IMR-90 (cell line): ENCODE results near the gene PRKCE. TPM values are rescaled to one million over a fixed set of nuclear protein-coding genes. Genes with fewer than 3 reads are reported as not detected.

Experiments used
- ATAC-seq: fragments of 200-7000 bp; cut with Tn5 transposase; 2 replicates; pipeline ENCODE4 v1.9.1; 2020; ENCODE audit warnings: low read depth, mild to moderate bottlenecking, moderate library complexity
- BruUV-seq: library from RNA; stranded (reverse); fragments of 400-500 nt; replicated peaks from 2 replicates; lab custom pipeline; 2021; lab: Mats Ljungman, UMichigan
- CTCF ChIA-PET: fragments of 300-600 bp; formaldehyde crosslinking; extraction: SDS; loops from one replicate; lab custom pipeline; 2021; ENCODE audit warnings: antibody characterized with exemption; lab: Yijun Ruan, JAX
- POLR2A ChIA-PET: fragments of 300-600 bp; sonication (Branson Sonifier 250); formaldehyde crosslinking; loops from one replicate; lab custom pipeline; 2022; ENCODE audit warnings: antibody characterized with exemption; ENCODE audit not compliant: unreplicated experiment; lab: Charles Lee
- DNase-seq: peaks from one replicate; pipeline ENCODE4 v3.0.0; 2013
- H2AFZ ChIP-seq: replicated peaks from 2 replicates; pipeline ENCODE3; 2013; ENCODE audit warnings: low read length, mild to moderate bottlenecking; ENCODE audit not compliant: poor library complexity
- H2AK5ac ChIP-seq: 2 replicates; pipeline ENCODE4 v1.6.1; 2013; ENCODE audit warnings: low read depth, low read length, inconsistent platforms
- H2AK9ac ChIP-seq: replicated peaks from 2 replicates; pipeline ENCODE3; 2013; ENCODE audit warnings: mild to moderate bottlenecking, low read depth, low read length, moderate library complexity; ENCODE audit not compliant: poor library complexity
- H2BK120ac ChIP-seq: 2 replicates; pipeline ENCODE4 v1.6.1; 2013; ENCODE audit warnings: low read depth, low read length, inconsistent platforms
- H2BK15ac ChIP-seq: 3 replicates; pipeline ENCODE4 v1.6.1; 2013; ENCODE audit warnings: low read depth, low read length, inconsistent platforms
- H2BK20ac ChIP-seq: 2 replicates; pipeline ENCODE4 v1.6.1; 2013; ENCODE audit warnings: low read depth, mild to moderate bottlenecking, inconsistent platforms, low read length, moderate library complexity
- H2BK5ac ChIP-seq: 2 replicates; pipeline ENCODE4 v1.6.1; 2013; ENCODE audit warnings: mild to moderate bottlenecking, low read depth, low read length, inconsistent platforms; ENCODE audit not compliant: poor library complexity, severe bottlenecking
- H3K14ac ChIP-seq: replicated peaks from 2 replicates; pipeline ENCODE4 v1.6.1; 2013; ENCODE audit warnings: low read depth, low read length, inconsistent platforms
- H3K18ac ChIP-seq: 2 replicates; pipeline ENCODE4 v1.6.1; 2013; ENCODE audit warnings: low read depth, low read length, control low read depth
- H3K23ac ChIP-seq: 2 replicates; pipeline ENCODE4 v1.6.1; 2013; ENCODE audit warnings: low read depth, low read length, inconsistent platforms
- H3K27ac ChIP-seq: 2 replicates; pipeline ENCODE4 v1.5.1; 2013; ENCODE audit warnings: mild to moderate bottlenecking, control low read depth, low read length; ENCODE audit not compliant: insufficient read depth
- H3K27me3 ChIP-seq: 2 replicates; pipeline ENCODE4 v1.6.1; 2013; ENCODE audit warnings: low read length; ENCODE audit not compliant: control insufficient read depth, insufficient read depth
- H3K36me3 ChIP-seq: 2 replicates; pipeline ENCODE4 v1.6.1; 2013; ENCODE audit warnings: low read length, mixed read lengths; ENCODE audit not compliant: control insufficient read depth, insufficient read depth
- H3K4ac ChIP-seq: 2 replicates; pipeline ENCODE4 v1.6.1; 2013; ENCODE audit warnings: low read depth, low read length, inconsistent platforms
- H3K4me1 ChIP-seq: 2 replicates; pipeline ENCODE4 v1.6.1; 2013; ENCODE audit warnings: low read length, mixed read lengths; ENCODE audit not compliant: control insufficient read depth, insufficient read depth
- H3K4me2 ChIP-seq: 2 replicates; pipeline ENCODE4 v1.6.1; 2013; ENCODE audit warnings: low read depth, mild to moderate bottlenecking, control low read depth, low read length, moderate library complexity
- H3K4me3 ChIP-seq: 2 replicates; pipeline ENCODE4 v1.5.1; 2013; ENCODE audit warnings: low read depth, mild to moderate bottlenecking, control low read depth, low read length, moderate library complexity; ENCODE audit not compliant: insufficient read depth
- H3K56ac ChIP-seq: 2 replicates; pipeline ENCODE4 v1.6.1; 2013; ENCODE audit warnings: low read length, inconsistent platforms; ENCODE audit not compliant: insufficient read depth; ENCODE audit errors: extremely low read depth
- H3K79me1 ChIP-seq, 2 experiments: 2 replicates each; pipeline ENCODE4 v1.6.1; 2013; ENCODE audit warnings: low read length in 2 of 2, inconsistent platforms in 1 of 2, low read depth in 1 of 2
- H3K9ac ChIP-seq: 2 replicates; pipeline ENCODE4 v1.6.1; 2013; ENCODE audit warnings: low read depth, low read length, control low read depth
- H3K9me1 ChIP-seq: 2 replicates; pipeline ENCODE4 v1.6.1; 2013; ENCODE audit warnings: low read length, inconsistent platforms; ENCODE audit not compliant: insufficient read depth
- H3K9me3 ChIP-seq: 2 replicates; pipeline ENCODE4 v1.6.1; 2013; ENCODE audit warnings: low read length; ENCODE audit not compliant: control insufficient read depth, insufficient read depth
- H4K20me1 ChIP-seq: 2 replicates; pipeline ENCODE4 v1.6.1; 2013; ENCODE audit warnings: low read length, inconsistent platforms; ENCODE audit not compliant: insufficient read depth
- H4K5ac ChIP-seq: 2 replicates; pipeline ENCODE4 v1.6.1; 2013; ENCODE audit warnings: mild to moderate bottlenecking, low read depth, low read length, control low read depth
- H4K8ac ChIP-seq, 2 experiments: 2 replicates each; pipeline ENCODE4 v1.6.1; 2013; ENCODE audit warnings: low read depth in 2 of 2, low read length in 2 of 2, control low read depth in 1 of 2, inconsistent platforms in 1 of 2
- H4K91ac ChIP-seq: 2 replicates; pipeline ENCODE4 v1.6.1; 2013; ENCODE audit warnings: low read depth, low read length, inconsistent platforms; ENCODE audit not compliant: insufficient read depth
- BHLHE40 ChIP-seq: fragments of 150-350 bp; IDR thresholded peaks from 2 replicates; pipeline ENCODE4 v1.6.1; 2016; ENCODE audit warnings: mild to moderate bottlenecking, low read depth, low read length
- CEBPB ChIP-seq: IDR thresholded peaks from 2 replicates; pipeline ENCODE4 v1.6.1; 2012; ENCODE audit warnings: low read depth, low read length, improper control_type of control experiment
- CHD1 ChIP-seq: IDR thresholded peaks from 2 replicates; pipeline ENCODE4 v1.6.1; 2012; ENCODE audit warnings: low read depth, low read length, improper control_type of control experiment
- CTCF ChIP-seq: conservative IDR thresholded peaks from 2 replicates; pipeline ENCODE4 v1.5.1; 2012; ENCODE audit warnings: mild to moderate bottlenecking, low read depth, low read length, improper control_type of control experiment
- ELK1 ChIP-seq: fragments of 150-350 bp; IDR thresholded peaks from 2 replicates; pipeline ENCODE4 v1.6.1; 2016; ENCODE audit warnings: low read depth, mild to moderate bottlenecking, low read length, moderate library complexity, borderline replicate concordance
- FOS ChIP-seq: fragments of 150-350 bp; IDR thresholded peaks from 2 replicates; pipeline ENCODE4 v1.6.1; 2016; ENCODE audit warnings: low read depth, low read length
- MAFK ChIP-seq: IDR thresholded peaks from 2 replicates; pipeline ENCODE4 v1.6.1; 2012; ENCODE audit warnings: low read depth, low read length, improper control_type of control experiment
- MAZ ChIP-seq: IDR thresholded peaks from 2 replicates; pipeline ENCODE4 v1.6.1; 2012; ENCODE audit warnings: low read depth, mild to moderate bottlenecking, low read length, improper control_type of control experiment, moderate library complexity, borderline replicate concordance
- MXI1 ChIP-seq: IDR thresholded peaks from 2 replicates; pipeline ENCODE4 v1.6.1; 2012; ENCODE audit warnings: low read depth, mild to moderate bottlenecking, low read length, moderate library complexity, borderline replicate concordance
- NFE2L2 ChIP-seq: fragments of 150-350 bp; IDR thresholded peaks from 2 replicates; pipeline ENCODE4 v1.6.1; 2016; ENCODE audit warnings: low read depth, mild to moderate bottlenecking, low read length
- POLR2A ChIP-seq: IDR thresholded peaks from 2 replicates; pipeline ENCODE4 v1.6.1; 2012; ENCODE audit warnings: mild to moderate bottlenecking, low read depth, low read length
- RAD21 ChIP-seq: IDR thresholded peaks from 2 replicates; pipeline ENCODE4 v1.6.1; 2012; ENCODE audit warnings: low read length, improper control_type of control experiment
- RCOR1 ChIP-seq: IDR thresholded peaks from 2 replicates; pipeline ENCODE4 v1.6.1; 2012; ENCODE audit warnings: mild to moderate bottlenecking, low read length, improper control_type of control experiment; ENCODE audit not compliant: insufficient replicate concordance
- RFX5 ChIP-seq: IDR thresholded peaks from 2 replicates; pipeline ENCODE4 v1.8.0; 2012; ENCODE audit warnings: low read depth, mild to moderate bottlenecking, low read length, moderate library complexity
- SMC3 ChIP-seq: fragments of 150-350 bp; IDR thresholded peaks from 2 replicates; pipeline ENCODE4 v1.6.1; 2016; ENCODE audit warnings: low read depth, mild to moderate bottlenecking, antibody characterized with exemption, low read length, moderate library complexity
- USF2 ChIP-seq: fragments of 150-350 bp; IDR thresholded peaks from 2 replicates; pipeline ENCODE4 v1.6.1; 2017; ENCODE audit warnings: mild to moderate bottlenecking, antibody characterized with exemption, low read length, low read depth
- WGBS, 2 experiments: methylation state at CpG; one replicate each; pipeline versions ENCODE4 v1.1.5 to v1.1.7; 2013; ENCODE audit warnings: missing lambda C conversion rate in 2 of 2; ENCODE audit not compliant: insufficient read length in 1 of 2; ENCODE audit errors: extremely low coverage in 2 of 2; 5-methylcytosine and 5-hydroxymethylcytosine counted together
- dilution Hi-C: fragments of 300-500 bp; cut with HindIII; formaldehyde crosslinking; loops from one replicate; pipeline ENCODE4 v1.14.3; 2018; ENCODE audit warnings: low sequenced_read_pairs; ENCODE audit not compliant: unreplicated experiment
- in situ Hi-C: fragments of 300-500 bp; cut with MboI; formaldehyde crosslinking; loops from 3 replicates; pipeline ENCODE4 v1.14.3; 2019; ENCODE audit warnings: low sequenced_read_pairs, inconsistent platforms, mixed read lengths
- intact Hi-C: fragments of 100-400 bp; cut with micrococcal nuclease; formaldehyde crosslinking; loops from 2 replicates; pipeline ENCODE4 v1.10.0; 2022
- polyA plus RNA-seq, 3 experiments: library from polyadenylated mRNA; depleted of rRNA; stranded (reverse); fragments of >200 nt; gene quantifications; 2 replicates each; pipeline ENCODE4 v1.2.3, GENCODE V29; 2012; ENCODE audit warnings: low replicate concordance in 1 of 3
- total RNA-seq: library from RNA; depleted of rRNA; stranded (reverse); fragments of >200 nt; gene quantifications from 2 replicates; pipeline ENCODE4 v1.2.3, GENCODE V29; 2012

Gene PRKCE
- total and polyA plus RNA-seq, 2 of the 4 experiments (the other 2 are of a cell fraction) = 8.1 to 32.4 TPM

GRCh38 chr2:46032161-46032813 lies 380.8 kb downstream of the PRKCE start:
- DNase-seq = no peak
- Histone ChIP-seq H3K56ac (no peak overlapping the region), H3K27me3 (no peaks in the 10 kb centered on the region), H2BK20ac (peak overlapping the region; percentile 5; the same call in 1 of the 2 replicates), H3K18ac (no peak overlapping the region), H3K9me3 (no peaks in the 10 kb centered on the region), H2AFZ (no peak overlapping the region), H2AK9ac (no peak overlapping the region), H2BK120ac (no peak overlapping the region), H3K9me1 (0 out of 2 replicates have a peak, but pooled peaks cover 4% of the 10 kb centered on the region), H4K91ac (no peak overlapping the region), H3K4me3 (no peak overlapping the region), H3K27ac (no peak overlapping the region), H3K79me1 (no peaks in the 10 kb centered on the region; a peak in 1 of 4 replicates), H3K4ac (no peak overlapping the region), H4K5ac (no peak overlapping the region), H2BK5ac (no peak overlapping the region), H2AK5ac (no peak overlapping the region), H3K36me3 (peaks cover 2% of the 10 kb centered on the region; the same call in 1 of the 2 replicates), H2BK15ac (no peak overlapping the region), H3K9ac (no peak overlapping the region), H3K4me2 (no peak overlapping the region), H3K14ac (no peak overlapping the region), H4K20me1 (no peaks in the 10 kb centered on the region), H4K8ac (no peak overlapping the region), H3K4me1 (peaks cover 5% of the 10 kb centered on the region), H3K23ac (no peak overlapping the region)
- no peak for ATAC-seq
- intact Hi-C loops (no loop called here), dilution Hi-C loops (no loop called here), in situ Hi-C loops (no loop called here)
- CTCF ChIA-PET = interaction anchor here (0.7 kb wide), 1 partner anchor 39 kb away, joined by 4 read pairs; no protein-coding TSS in a partner anchor
- WGBS, 2 experiments = 88% methylated on average over 4 of the region's 8 CpGs; no CpG with 5 or more reads in 1 of the 2 experiments
- TF ChIP-seq ELK1 (no peak), CEBPB (no peak), MXI1 (no peak), MAZ (no peak), USF2 (no peak), SMC3 (no peak), FOS (no peak), CTCF (no peak), RAD21 (no peak), POLR2A (no peak), MAFK (no peak), RCOR1 (no peak), NFE2L2 (no peak), RFX5 (no peak), BHLHE40 (no peak), CHD1 (no peak)
- POLR2A ChIA-PET = no interaction called here
- no TSS peak for BruUV-seq
